ENCODE results near the gene FREM1. TPM values are rescaled to one million over a fixed set of nuclear protein-coding genes. Genes with fewer than 3 reads are reported as not detected.

FREM1 gene
- total and polyA plus RNA-seq, 2 of the 4 experiments (the other 2 are of a cell fraction): under 0.01 TPM; not detected in 1

DNA sequence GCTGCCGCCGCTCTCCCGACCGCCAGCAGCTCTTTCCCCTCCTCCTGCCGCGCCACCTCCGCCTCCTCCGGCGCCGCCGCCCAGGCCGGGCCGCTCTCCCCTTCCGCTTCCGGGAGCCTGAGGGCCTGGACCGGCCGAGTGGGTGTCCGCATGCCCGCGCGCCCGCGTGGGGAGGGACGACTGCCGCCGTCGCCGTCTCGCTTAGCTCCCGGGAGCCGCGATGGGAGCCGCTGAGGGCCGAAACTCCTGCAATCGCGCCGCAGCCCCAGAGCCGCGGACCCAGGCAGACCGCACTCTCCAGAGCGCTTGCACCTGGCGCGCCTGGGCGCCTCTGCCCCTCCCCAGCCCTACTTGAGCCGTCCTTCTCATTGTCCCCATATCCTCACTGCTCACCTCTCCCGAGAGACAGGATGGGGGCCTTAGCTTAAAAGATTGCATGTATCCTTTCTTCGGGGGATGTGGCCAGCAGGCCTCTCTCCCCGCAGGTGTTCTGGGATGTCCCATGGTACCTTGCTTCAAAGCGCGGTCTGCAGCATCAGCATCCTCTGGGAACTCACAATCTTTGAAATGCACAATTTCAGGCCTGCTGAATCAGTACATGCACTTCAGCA lies 216.9 kb downstream of the FREM1 start, which contains the start of gene ZDHHC21:
ZDHHC21 (minus strand) TSS at position 182 of the 611 bp plus-strand sequence. CDS start 19,092 bp downstream, outside the sequence.
- in situ Hi-C loops (cut with MboI; ENCODE audit: low sequenced_read_pairs): no loop called here
- no peaks in the 10 kb centered on the region for H3K9me1 ChIP-seq (ENCODE audit: insufficient read depth, low read length)
- no peak within 1 kb of the TSS for H2AK5ac ChIP-seq (ENCODE audit: low read depth, low read length)
- ChIA-PET CTCF (interaction anchor here (0.5 to 1.1 kb wide), 3 partner anchors 18 to 95 kb away, joined by 3 read pairs; no protein-coding TSS in a partner anchor), POLR2A (ENCODE audit: unreplicated experiment) (no interaction called here)
- no peak within 1 kb of the TSS for H2BK5ac ChIP-seq (ENCODE audit: low read depth, low read length, poor library complexity, severe bottlenecking)
- H3K27me3 ChIP-seq (ENCODE audit: control insufficient read depth, insufficient read depth, low read length): peaks cover 4% of the 10 kb centered on the region
- H3K36me3 ChIP-seq (ENCODE audit: control insufficient read depth, insufficient read depth, low read length): peaks cover 1% of the 10 kb centered on the region
- H3K9ac ChIP-seq (ENCODE audit: low read depth, low read length): peak within 1 kb of the TSS; percentile 71
- H2AK9ac ChIP-seq (replicated peaks; ENCODE audit: low read depth, low read length, poor library complexity): peak within 1 kb of the TSS; percentile 70
- DNase-seq (peak; percentile 37), ATAC-seq (ENCODE audit: low read depth) (peak; percentile 97)
- H3K14ac ChIP-seq (replicated peaks; ENCODE audit: low read depth, low read length): peak within 1 kb of the TSS; percentile 71
- H3K9me3 ChIP-seq (ENCODE audit: control insufficient read depth, insufficient read depth, low read length): no peaks in the 10 kb centered on the region
- H3K79me1 ChIP-seq (ENCODE audit: low read depth in 1 of 2, low read length in 2 of 2): peaks cover 5 to 10% of the 10 kb centered on the region in 2 experiments; a peak in 3 of 4 replicates
- peak within 1 kb of the TSS; percentile 5; the same call in 1 of the 2 replicates for H3K27ac ChIP-seq (ENCODE audit: insufficient read depth, low read length)
- H4K5ac ChIP-seq (ENCODE audit: low read depth, low read length): peak within 1 kb of the TSS; percentile 94
- 0 out of 2 replicates have a peak within 1 kb of the TSS, but pooled peaks have one; percentile 46 for H3K56ac ChIP-seq (ENCODE audit: extremely low read depth, insufficient read depth, low read length)
- H2BK20ac ChIP-seq (ENCODE audit: low read depth, low read length): no peak within 1 kb of the TSS
- intact Hi-C loops (cut with micrococcal nuclease): no loop called here
- H3K4me3 ChIP-seq (ENCODE audit: insufficient read depth, low read depth, low read length): peak within 1 kb of the TSS; percentile 82
- H2AFZ ChIP-seq (replicated peaks; ENCODE audit: low read length, poor library complexity): peak within 1 kb of the TSS; percentile 95
- WGBS, 2 experiments (ENCODE audit: extremely low coverage in 2 of 2, insufficient read length in 1 of 2): 4% methylated on average over 24 of the region's 50 CpGs; no CpG with 5 or more reads in 1 of the 2 experiments
- 0 out of 2 replicates have a peak, but pooled peaks cover 2% of the 10 kb centered on the region for H3K4me1 ChIP-seq (ENCODE audit: control insufficient read depth, insufficient read depth, low read length)
- peak within 1 kb of the TSS; percentile 37 for H3K4ac ChIP-seq (ENCODE audit: low read depth, low read length)
- dilution Hi-C loops (cut with HindIII; ENCODE audit: low sequenced_read_pairs, unreplicated experiment): no loop called here
- no TSS peak for BruUV-seq (replicated peaks)
- TF ChIP-seq MAZ (IDR thresholded peaks at IDR 0.05; ENCODE audit: borderline replicate concordance, low read depth, low read length): peak; percentile 26; the same call in 1 of the 2 replicates
- no peak for TF ChIP-seq CEBPB (IDR thresholded peaks at IDR 0.05; ENCODE audit: low read depth, low read length)
- TF ChIP-seq MXI1 (IDR thresholded peaks at IDR 0.05; ENCODE audit: borderline replicate concordance, low read depth, low read length): peak; percentile 44; the same call in 1 of the 2 replicates
- TF ChIP-seq SMC3 (IDR thresholded peaks at IDR 0.05; ENCODE audit: low read depth, low read length): no peak
- TF ChIP-seq, protein P1, sequence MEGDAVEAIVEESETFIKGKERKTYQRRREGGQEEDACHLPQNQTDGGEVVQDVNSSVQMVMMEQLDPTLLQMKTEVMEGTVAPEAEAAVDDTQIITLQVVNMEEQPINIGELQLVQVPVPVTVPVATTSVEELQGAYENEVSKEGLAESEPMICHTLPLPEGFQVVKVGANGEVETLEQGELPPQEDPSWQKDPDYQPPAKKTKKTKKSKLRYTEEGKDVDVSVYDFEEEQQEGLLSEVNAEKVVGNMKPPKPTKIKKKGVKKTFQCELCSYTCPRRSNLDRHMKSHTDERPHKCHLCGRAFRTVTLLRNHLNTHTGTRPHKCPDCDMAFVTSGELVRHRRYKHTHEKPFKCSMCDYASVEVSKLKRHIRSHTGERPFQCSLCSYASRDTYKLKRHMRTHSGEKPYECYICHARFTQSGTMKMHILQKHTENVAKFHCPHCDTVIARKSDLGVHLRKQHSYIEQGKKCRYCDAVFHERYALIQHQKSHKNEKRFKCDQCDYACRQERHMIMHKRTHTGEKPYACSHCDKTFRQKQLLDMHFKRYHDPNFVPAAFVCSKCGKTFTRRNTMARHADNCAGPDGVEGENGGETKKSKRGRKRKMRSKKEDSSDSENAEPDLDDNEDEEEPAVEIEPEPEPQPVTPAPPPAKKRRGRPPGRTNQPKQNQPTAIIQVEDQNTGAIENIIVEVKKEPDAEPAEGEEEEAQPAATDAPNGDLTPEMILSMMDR (conservative IDR thresholded peaks at IDR 0.05; ENCODE audit: low read depth, low read length): no peak
- TF ChIP-seq NFE2L2 (IDR thresholded peaks at IDR 0.05; ENCODE audit: low read depth, low read length): no peak
- TF ChIP-seq BHLHE40 (IDR thresholded peaks at IDR 0.05; ENCODE audit: low read depth, low read length): no peak
- H4K8ac ChIP-seq (ENCODE audit: low read depth in 2 of 2, low read length in 2 of 2): peak within 1 kb of the TSS; percentile 90 to 92
- H4K91ac ChIP-seq (ENCODE audit: insufficient read depth, low read depth, low read length): peak within 1 kb of the TSS; percentile 60; the same call in 1 of the 2 replicates
- H3K4me2 ChIP-seq (ENCODE audit: low read depth, low read length): peak within 1 kb of the TSS; percentile 96
- H4K20me1 ChIP-seq (ENCODE audit: insufficient read depth, low read length): no peaks in the 10 kb centered on the region
- no peak within 1 kb of the TSS for H3K18ac ChIP-seq (ENCODE audit: low read depth, low read length)
- no peak within 1 kb of the TSS for H2BK15ac ChIP-seq (ENCODE audit: low read depth, low read length)
- H3K23ac ChIP-seq (ENCODE audit: low read depth, low read length): peak within 1 kb of the TSS; percentile 88; the same call in 1 of the 2 replicates
- H2BK120ac ChIP-seq (ENCODE audit: low read depth, low read length): no peak within 1 kb of the TSS

Measured in IMR-90 (cell line).